HG02798 (cell line): ENCODE data around the gene CRY2.

Experiments
- ATAC-seq: cut with Tn5 transposase; IDR thresholded peaks from one replicate; pipeline ENCODE4 v1.9.1; 2021; ENCODE audit warnings: mild to moderate bottlenecking; ENCODE audit not compliant: unreplicated experiment, poor library complexity

Gene CRY2

DNA sequence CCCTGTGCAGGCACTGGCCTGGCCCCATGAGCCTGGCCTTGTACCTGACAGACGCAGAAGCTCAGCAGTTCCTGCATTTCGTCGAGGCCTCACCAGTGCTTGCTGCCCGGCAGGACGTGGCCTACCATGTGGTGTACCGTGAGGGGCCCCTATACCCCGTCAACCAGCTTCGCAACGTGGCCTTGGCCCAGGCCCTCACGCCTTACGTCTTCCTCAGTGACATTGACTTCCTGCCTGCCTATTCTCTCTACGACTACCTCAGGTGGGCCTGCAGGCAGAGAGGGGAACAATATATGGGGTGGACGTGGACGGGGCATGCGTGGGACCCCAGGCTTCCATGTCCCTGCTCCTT lies 80.0 kb downstream of the CRY2 start:
- no peak for ATAC-seq

DNA sequence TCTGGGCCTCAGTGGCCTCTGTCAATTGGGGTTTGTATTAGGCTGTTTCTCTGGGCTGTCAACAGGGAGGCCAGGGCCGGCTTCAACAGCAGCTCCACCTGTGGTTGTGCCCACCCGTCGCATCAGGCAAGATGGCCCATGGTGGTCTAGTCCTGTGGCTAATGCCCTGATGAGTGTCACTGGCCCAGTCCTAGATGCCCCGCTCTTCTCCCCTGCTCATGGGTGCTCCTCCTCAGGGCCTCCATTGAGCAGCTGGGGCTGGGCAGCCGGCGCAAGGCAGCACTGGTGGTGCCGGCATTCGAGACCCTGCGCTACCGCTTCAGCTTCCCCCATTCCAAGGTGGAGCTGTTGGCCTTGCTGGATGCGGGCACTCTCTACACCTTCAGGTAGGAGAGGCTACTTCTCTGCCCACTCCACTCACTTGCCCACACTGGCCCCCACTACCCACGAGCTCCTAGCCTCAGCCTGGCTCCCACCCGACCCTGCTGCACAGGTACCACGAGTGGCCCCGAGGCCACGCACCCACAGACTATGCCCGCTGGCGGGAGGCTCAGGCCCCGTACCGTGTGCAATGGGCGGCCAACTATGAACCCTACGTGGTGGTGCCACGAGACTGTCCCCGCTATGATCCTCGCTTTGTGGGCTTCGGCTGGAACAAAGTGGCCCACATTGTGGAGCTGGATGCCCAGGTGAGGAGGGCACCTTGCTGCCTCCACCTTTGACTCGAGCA lies 80.6 kb downstream of the CRY2 start:
- no peak for ATAC-seq

DNA sequence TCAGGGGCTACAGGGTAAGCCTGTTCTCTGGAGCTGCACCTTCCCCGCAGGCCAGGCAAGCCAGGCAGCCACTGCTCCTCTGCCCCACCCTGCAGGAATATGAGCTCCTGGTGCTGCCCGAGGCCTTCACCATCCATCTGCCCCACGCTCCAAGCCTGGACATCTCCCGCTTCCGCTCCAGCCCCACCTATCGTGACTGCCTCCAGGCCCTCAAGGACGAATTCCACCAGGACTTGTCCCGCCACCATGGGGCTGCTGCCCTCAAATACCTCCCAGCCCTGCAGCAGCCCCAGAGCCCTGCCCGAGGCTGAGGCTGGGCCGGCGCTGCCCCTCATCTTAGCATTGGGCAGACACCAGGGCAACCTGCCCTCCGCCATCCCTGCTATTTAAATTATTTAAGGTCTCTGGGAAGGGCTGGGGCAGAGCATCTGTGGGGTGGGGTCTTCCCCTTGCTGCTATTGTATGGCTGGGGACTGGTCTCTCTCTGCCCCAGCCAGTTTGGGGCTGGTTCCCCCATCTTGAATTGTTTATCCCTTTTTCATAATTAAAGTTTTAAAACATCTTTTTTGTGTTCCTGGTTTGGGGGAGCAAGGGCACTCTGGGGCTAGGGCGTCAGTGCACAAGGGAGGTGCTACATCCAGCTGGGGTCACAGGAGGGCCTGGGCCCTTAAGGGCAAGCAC lies 81.4 kb downstream of the CRY2 start:
- no peak for ATAC-seq

DNA sequence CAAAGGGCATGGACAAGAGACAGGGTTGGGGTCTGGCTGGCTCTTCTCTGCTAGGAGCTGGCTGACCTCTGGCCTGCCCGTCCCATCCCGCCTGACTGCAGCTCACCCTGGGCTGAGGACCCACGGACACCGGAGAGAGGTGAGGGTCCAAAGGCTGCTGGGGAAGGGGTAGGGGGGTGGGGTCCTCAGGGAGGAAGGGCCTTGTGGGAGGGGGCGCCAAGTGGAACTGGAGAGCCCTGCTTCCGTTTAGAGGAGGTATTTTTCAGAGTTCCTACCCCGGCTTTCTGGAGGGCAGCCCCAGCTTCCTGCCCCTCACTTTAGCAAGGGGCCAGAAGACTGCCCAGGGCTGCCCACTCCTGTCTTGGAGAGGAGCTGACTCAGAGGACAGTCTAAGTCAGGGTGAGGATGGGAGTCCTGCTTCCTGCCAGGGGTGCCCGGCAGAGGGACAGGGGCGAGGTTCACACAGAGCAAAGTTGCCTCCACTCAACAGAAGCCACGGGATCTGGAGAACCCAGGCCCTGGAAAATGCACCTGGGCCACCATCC lies 82.3 kb downstream of the CRY2 start:
- peak; percentile 5 for ATAC-seq

DNA sequence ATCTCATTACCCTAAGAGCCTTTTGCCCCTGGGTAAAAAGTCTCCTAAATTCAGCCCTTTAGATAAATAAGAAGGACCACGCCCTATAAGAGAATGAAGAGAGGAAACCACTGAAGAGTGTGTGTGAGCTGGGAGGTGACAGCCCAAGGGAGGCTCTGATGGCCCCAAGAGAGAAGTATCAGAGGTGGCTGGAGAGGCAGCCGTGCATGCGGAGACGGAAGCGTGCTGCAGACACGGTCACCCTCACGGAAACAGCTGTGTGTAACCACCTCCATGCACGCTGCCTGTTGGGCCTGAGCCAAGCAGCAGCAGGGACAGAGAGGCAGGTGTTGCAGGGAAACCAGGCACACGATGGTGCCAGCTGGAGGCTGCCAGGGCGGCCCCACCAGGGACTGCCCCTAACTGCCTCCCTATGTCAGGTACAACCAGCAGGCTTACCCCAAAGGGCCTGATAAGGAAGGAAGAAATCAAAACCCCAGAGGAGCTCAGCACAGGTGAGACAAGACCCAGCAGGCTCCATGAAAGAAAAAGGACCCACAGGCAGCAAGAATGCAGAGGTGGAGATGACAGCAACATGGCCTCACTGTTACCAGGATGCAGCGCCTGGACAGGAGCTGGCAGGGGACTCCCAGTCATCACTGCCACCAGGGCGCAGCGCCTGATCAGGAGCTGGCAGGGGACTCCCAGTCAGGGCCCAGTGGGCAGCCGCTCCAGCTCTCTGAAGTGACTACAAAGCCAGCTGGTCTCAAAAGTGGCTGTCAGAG lies 82.9 kb downstream of the CRY2 start:
- peak; percentile 94 for ATAC-seq

DNA sequence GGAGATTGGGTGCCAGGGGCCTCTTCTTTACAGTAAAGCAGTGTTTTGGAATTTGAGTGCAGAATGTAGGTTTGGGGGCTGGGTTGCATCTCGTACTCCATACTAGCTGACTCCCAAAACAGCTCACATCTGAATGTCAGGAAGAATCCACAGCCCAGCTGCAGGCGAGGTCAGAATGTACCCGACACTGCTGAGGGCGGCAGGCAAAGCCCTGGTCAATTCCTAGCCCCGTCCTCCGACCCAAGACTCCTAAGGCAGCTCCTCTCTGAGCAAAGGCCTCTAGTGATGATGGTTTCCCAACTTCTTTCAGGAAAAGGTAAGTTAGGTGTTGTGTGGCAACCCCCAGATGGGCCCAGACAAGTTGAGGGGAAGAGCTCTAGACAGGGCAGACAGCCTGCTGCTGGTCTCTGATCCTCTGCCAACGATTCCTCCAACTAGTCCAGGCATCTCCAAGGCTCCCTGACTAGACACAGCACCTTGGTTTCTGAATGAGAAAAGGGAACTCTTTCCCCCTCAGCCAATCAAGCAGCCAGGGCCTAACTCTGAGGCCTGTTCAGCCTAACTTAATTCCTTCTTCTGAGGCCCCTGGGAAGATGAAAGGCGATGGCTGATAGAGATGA lies 83.8 kb downstream of the CRY2 start:
- ATAC-seq: no peak

DNA sequence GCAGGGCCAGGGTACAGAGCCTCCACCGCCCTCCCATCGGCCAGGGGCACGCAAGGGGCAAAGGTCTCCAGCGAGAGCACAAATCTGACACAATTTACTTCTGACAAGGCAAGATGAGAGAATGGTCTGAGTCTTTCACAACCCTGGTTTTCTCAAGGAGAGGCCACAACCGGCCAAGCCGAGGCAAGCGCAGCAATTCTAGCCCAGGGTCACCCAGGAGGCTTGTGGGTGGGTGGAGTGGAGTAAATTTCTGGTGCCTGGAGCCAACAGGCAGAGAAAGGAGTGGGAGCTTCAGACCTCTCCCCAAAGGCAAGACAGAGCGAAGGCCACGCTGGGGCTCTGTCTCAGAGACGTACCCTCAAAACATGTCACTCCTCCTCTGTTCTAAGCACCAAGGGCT lies 84.5 kb downstream of the CRY2 start:
- ATAC-seq: no peak

DNA sequence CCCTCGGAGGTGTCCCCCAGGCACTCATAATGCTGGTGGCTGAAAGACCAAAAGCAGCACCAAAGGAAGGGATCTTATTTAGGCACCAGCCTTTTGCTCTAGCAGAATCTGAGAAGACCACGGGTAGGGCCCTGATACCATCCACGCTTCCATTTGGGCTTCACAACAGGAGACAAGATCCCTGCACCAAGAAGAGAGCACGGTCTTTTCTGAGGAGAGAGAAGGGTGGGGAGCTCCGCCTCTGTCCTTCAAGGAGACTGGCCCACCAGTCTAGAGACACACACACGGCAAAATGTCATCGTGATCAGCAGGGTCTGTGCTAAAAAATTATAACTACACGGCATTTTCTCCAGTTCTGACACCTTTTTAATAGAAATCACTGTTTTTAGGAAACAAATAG lies 84.9 kb downstream of the CRY2 start:
- ATAC-seq: no peak
